Endothelial cell of umbilical vein (primary cell): ENCODE results near the gene CPNE9. TPM values are rescaled to one million over a fixed set of nuclear protein-coding genes. Genes with fewer than 3 reads are reported as not detected.

Experiments
- BruUV-seq: library from RNA; stranded (reverse); fragments of 400-500 nt; replicated peaks from 2 replicates; lab custom pipeline; 2021; lab: Mats Ljungman, UMichigan
- CTCF ChIA-PET: fragments of 300-600, 350-600 bp; sonication (Branson Sonifier 250); formaldehyde crosslinking; loops from one replicate; lab custom pipeline; 2021; ENCODE audit warnings: antibody characterized with exemption, inconsistent platforms; lab: Charles Lee
- POLR2A ChIA-PET: fragments of 300-600, 350-600 bp; sonication (Branson Sonifier 250); formaldehyde crosslinking; loops from one replicate; lab custom pipeline; 2021; ENCODE audit warnings: antibody characterized with exemption, inconsistent platforms; lab: Charles Lee
- DNase-seq: peaks from one replicate; pipeline ENCODE4 v3.0.0-alpha.2; 2011; ENCODE audit warnings: low read depth, low spot score
- FAIRE-seq: peaks from 2 replicates; lab custom pipeline; 2011; peaks lifted over from hg19 to GRCh38; lab: Jason Lieb, UNC
- H2AFZ ChIP-seq: 2 replicates; pipeline ENCODE4 v1.6.0; 2012; ENCODE audit warnings: low read depth, low read length, control low read depth, inconsistent platforms
- H3K27ac ChIP-seq: 2 replicates; pipeline ENCODE4 v1.5.1; 2011; ENCODE audit warnings: low read depth, mild to moderate bottlenecking, control low read depth, low read length, moderate library complexity; ENCODE audit not compliant: insufficient read depth
- H3K27me3 ChIP-seq, 2 experiments: 2 replicates each; pipeline versions ENCODE4 v1.6.0 to v1.6.1; 2011; ENCODE audit warnings: low read length in 2 of 2, mixed read lengths in 1 of 2; ENCODE audit not compliant: control insufficient read depth in 2 of 2, insufficient read depth in 2 of 2
- H3K36me3 ChIP-seq, 2 experiments: 2 replicates in 1 of 2; 3 replicates in 1 of 2; pipeline ENCODE4 v1.5.1; 2011; ENCODE audit warnings: low read length in 2 of 2, mild to moderate bottlenecking in 1 of 2, moderate library complexity in 1 of 2; ENCODE audit not compliant: control insufficient read depth in 2 of 2, insufficient read depth in 2 of 2; ENCODE audit errors: extremely low read depth in 1 of 2
- H3K4me1 ChIP-seq: 3 replicates; pipeline ENCODE4 v1.5.1; 2011; ENCODE audit warnings: mild to moderate bottlenecking, low read length; ENCODE audit not compliant: control insufficient read depth, insufficient read depth; ENCODE audit errors: extremely low read depth
- H3K4me2 ChIP-seq: 2 replicates; pipeline ENCODE4 v1.6.1; 2011; ENCODE audit warnings: low read length, control low read depth, mixed read lengths; ENCODE audit not compliant: insufficient read depth
- H3K4me3 ChIP-seq, 3 experiments: fragments of 200-600 bp in 1 of 3; sonication (generic), shearing (Covaris generic) in 1 of 3; replicated peaks in 1 of 3; 2 replicates each; pipeline ENCODE4 v1.5.1; 2011 to 2016; ENCODE audit warnings: control low read depth in 3 of 3, low read length in 3 of 3, mild to moderate bottlenecking in 2 of 3, inconsistent platforms in 1 of 3, low read depth in 1 of 3, moderate library complexity in 1 of 3; ENCODE audit not compliant: insufficient read depth in 1 of 3
- H3K79me2 ChIP-seq: 2 replicates; pipeline ENCODE4 v1.6.0; 2012; ENCODE audit warnings: low read length, inconsistent platforms; ENCODE audit not compliant: control insufficient read depth, insufficient read depth
- H3K9ac ChIP-seq: replicated peaks from 2 replicates; pipeline ENCODE3; 2011; ENCODE audit warnings: low read length, control low read depth; ENCODE audit not compliant: insufficient read depth; ENCODE audit errors: extremely low read depth
- H3K9me1 ChIP-seq: replicated peaks from 3 replicates; pipeline ENCODE4 v1.6.0; 2011; ENCODE audit warnings: mild to moderate bottlenecking, low read length; ENCODE audit not compliant: control insufficient read depth, insufficient read depth; ENCODE audit errors: extremely low read depth
- H3K9me3 ChIP-seq: replicated peaks from 2 replicates; pipeline ENCODE4 v1.5.1; 2012; ENCODE audit warnings: low read length, inconsistent platforms; ENCODE audit not compliant: control insufficient read depth, insufficient read depth
- H4K20me1 ChIP-seq: replicated peaks from 2 replicates; pipeline ENCODE3; 2011; ENCODE audit warnings: mild to moderate bottlenecking, low read length; ENCODE audit not compliant: control insufficient read depth, insufficient read depth; ENCODE audit errors: extremely low read depth
- CTCF ChIP-seq, 2 donors: IDR thresholded peaks; 1 replicate in 1 of 2; 2 replicates in 1 of 2; pipeline ENCODE4 v1.5.1; 2011; ENCODE audit warnings: low read length in 2 of 2, mild to moderate bottlenecking in 2 of 2, moderate library complexity in 2 of 2, control low read depth in 1 of 2, inconsistent platforms in 1 of 2, low read depth in 1 of 2; ENCODE audit not compliant: insufficient read depth in 1 of 2; ENCODE audit errors: extremely low read depth in 1 of 2
- FOS ChIP-seq: IDR thresholded peaks from 2 replicates; pipeline ENCODE4 v1.6.1; 2011; ENCODE audit warnings: mild to moderate bottlenecking, low read length, moderate library complexity, borderline replicate concordance; ENCODE audit not compliant: insufficient read depth
- GATA2 ChIP-seq: IDR thresholded peaks from 2 replicates; pipeline ENCODE4 v1.7.0; 2011; ENCODE audit warnings: low read depth, mild to moderate bottlenecking, moderate library complexity, mixed read lengths, low read length; ENCODE audit not compliant: insufficient read length, insufficient read depth
- dilution Hi-C: fragments of 300-500 bp; cut with MboI; formaldehyde crosslinking; loops from one replicate; pipeline ENCODE4 v1.15.0; 2019; ENCODE audit warnings: low sequenced_read_pairs; ENCODE audit not compliant: extremely low pct_ligation_motif_present
- intact Hi-C: fragments of 100-400 bp; cut with micrococcal nuclease; formaldehyde crosslinking; loops from one replicate; pipeline ENCODE4 v1.10.0; 2022
- polyA plus RNA-seq, 4 experiments: library from polyadenylated mRNA; depleted of rRNA in 3 of 4; stranded (reverse) in 3 of 4; unstranded in 1 of 4; fragments of >200 nt; gene quantifications; 2 replicates each; pipeline versions ENCODE4 v1.2.1 to v1.2.3, GENCODE V29; 2011 to 2012; ENCODE audit warnings: missing spikeins in 1 of 4
- total RNA-seq: library from RNA; stranded (reverse); gene quantifications from 2 replicates; pipeline ENCODE4 v1.2.3, GENCODE V29; 2021

CPNE9 gene
- total and polyA plus RNA-seq, 2 donors (not counting 3 experiments of a cell fraction or from before 2014, with no cell fraction given): not detected

DNA sequence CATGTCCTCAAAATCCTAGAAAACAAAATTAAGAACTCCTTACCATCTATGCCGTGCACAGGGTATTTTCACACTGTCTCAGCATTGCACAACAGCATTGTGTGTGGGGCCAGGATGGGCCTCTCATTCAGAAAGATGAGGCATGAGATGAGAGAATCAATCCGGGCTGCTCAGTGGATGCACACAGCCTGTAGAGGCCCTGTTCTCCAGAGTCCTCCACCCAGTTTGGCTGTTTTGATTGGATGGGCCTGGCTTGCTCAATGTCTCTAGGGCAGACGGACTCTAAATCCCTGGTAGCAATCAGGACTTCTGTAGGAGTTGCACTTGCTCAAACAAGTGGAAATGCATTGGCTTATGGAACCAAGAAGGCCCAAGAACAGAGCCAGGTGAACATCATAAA, 20.2 kb upstream of the CPNE9 start:
- H3K27ac ChIP-seq: no peak overlapping the region
- no peak for FAIRE-seq

More for the DNA sequence above, 20.2 kb upstream of the CPNE9 start:
- H4K20me1 ChIP-seq: no peaks in the 10 kb centered on the region
- H3K4me1 ChIP-seq: no peaks in the 10 kb centered on the region
- no peak overlapping the region for H3K9ac ChIP-seq
- no peak overlapping the region for H2AFZ ChIP-seq
- no peak for DNase-seq
- H3K27me3 ChIP-seq: no peaks in the 10 kb centered on the region
- H3K9me1 ChIP-seq: no peaks in the 10 kb centered on the region
- peaks cover 0 to 67% of the 10 kb centered on the region in 2 experiments for H3K36me3 ChIP-seq
- H3K4me3 ChIP-seq: no peak overlapping the region
- no peak for TF ChIP-seq GATA2
- no peak for TF ChIP-seq FOS
- no peak for TF ChIP-seq CTCF (IDR thresholded peaks at IDR 0.05; ENCODE audit: extremely low read depth in 1 of 2, insufficient read depth in 1 of 2, low read depth in 1 of 2, low read length in 2 of 2)
- no peaks in the 10 kb centered on the region for H3K9me3 ChIP-seq
- intact Hi-C loops (no loop called here), dilution Hi-C loops (no loop called here)
- BruUV-seq: no TSS peak
- POLR2A ChIA-PET: no interaction called here
- no peak overlapping the region for H3K4me2 ChIP-seq
- no peaks in the 10 kb centered on the region for H3K79me2 ChIP-seq
- CTCF ChIA-PET: no interaction called here
